ENCODE measurements around the gene SSTR5.

- TF ChIP-seq POLR2A (IDR thresholded peaks at IDR 0.05) (no peak), CTCF (IDR thresholded peaks at IDR 0.05) (no peak)
These were observed 36.4 kb upstream of the SSTR5 start for GRCh38 chr16:1036166-1036565.
